Liver (tissue), 3 donors: Measurements from ENCODE around the gene ESRP2.

ENCODE experiments used
- RAD21 ChIP-seq, 2 donors: IDR thresholded peaks; 2 replicates each; pipeline ENCODE4 v1.6.1; 2016; ENCODE audit warnings: antibody characterized with exemption in 2 of 2, mild to moderate bottlenecking in 2 of 2
- TAF1 ChIP-seq: conservative IDR thresholded peaks from 2 replicates; pipeline ENCODE4 v1.6.1; 2016; ENCODE audit warnings: antibody characterized with exemption, mild to moderate bottlenecking
- TF ChIP-seq, protein P1 (sequence below): fragments of 150-350 bp; IDR thresholded peaks from 2 replicates; pipeline ENCODE4 v1.5.1; 2017; ENCODE audit warnings: improper control_type of control experiment, low read depth, low read length; ENCODE audit not compliant: missing input control
- donor health status: healthy.
- donor health status: healthy.

DNA sequence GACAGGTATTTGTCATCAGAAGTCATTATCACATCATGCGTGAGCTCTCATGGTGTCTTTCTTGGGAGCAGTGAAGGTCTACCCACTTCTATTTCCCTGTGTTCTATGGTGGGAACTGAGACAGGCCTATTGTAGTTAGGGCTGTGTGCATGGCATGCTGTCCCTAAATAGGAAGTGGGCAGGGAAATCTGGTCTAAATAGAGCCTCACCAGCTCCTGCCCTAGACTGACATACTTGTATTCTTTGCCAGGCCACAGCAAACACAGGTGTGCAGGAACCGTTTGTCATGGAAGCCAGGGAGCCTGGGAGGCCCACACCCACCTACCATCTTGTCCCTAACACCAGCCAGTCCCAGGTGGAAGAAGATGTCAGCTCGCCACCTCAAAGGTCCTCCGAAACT, 38.5 kb upstream of the ESRP2 start:
- TF ChIP-seq, protein P1, sequence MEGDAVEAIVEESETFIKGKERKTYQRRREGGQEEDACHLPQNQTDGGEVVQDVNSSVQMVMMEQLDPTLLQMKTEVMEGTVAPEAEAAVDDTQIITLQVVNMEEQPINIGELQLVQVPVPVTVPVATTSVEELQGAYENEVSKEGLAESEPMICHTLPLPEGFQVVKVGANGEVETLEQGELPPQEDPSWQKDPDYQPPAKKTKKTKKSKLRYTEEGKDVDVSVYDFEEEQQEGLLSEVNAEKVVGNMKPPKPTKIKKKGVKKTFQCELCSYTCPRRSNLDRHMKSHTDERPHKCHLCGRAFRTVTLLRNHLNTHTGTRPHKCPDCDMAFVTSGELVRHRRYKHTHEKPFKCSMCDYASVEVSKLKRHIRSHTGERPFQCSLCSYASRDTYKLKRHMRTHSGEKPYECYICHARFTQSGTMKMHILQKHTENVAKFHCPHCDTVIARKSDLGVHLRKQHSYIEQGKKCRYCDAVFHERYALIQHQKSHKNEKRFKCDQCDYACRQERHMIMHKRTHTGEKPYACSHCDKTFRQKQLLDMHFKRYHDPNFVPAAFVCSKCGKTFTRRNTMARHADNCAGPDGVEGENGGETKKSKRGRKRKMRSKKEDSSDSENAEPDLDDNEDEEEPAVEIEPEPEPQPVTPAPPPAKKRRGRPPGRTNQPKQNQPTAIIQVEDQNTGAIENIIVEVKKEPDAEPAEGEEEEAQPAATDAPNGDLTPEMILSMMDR = no peak
- TF ChIP-seq TAF1 (no peak), RAD21 (IDR thresholded peaks at IDR 0.05) (no peak)
